ENCODE results near the gene KASH5. TPM values are rescaled to one million over a fixed set of nuclear protein-coding genes. Genes with fewer than 3 reads are reported as not detected.

KASH5 gene
- total and polyA plus RNA-seq, 2 of the 8 experiments (the other 6 are each of a cell fraction or from before 2014, with no cell fraction given) = 0.05 to 0.19 TPM

- peaks cover 4 to 26% (median 19%) of the 10 kb centered on the region in 4 experiments; a peak in 6 of 7 replicates for H3K4me1 ChIP-seq (replicated peaks in 1 of 4; ENCODE audit: control insufficient read depth in 3 of 4, insufficient read depth in 4 of 4, low read length in 3 of 4)
- 0 out of 2 replicates have a peak overlapping the region, but pooled peaks have one; percentile 39 for H2AK5ac ChIP-seq (ENCODE audit: low read depth, low read length)
- H4K91ac ChIP-seq (replicated peaks; ENCODE audit: insufficient read length, low read length) = no peak overlapping the region
- POLR2A ChIA-PET (ENCODE audit: partially characterized antibody) = interaction anchor here (1.2 to 2.1 kb wide), 2 partner anchors 13 to 59 kb away, joined by 8 read pairs; partner anchors contain the start of gene TEAD2
- TF ChIP-seq SIX5 (IDR thresholded peaks at IDR 0.05; ENCODE audit: low read depth, low read length) = no peak
- no peak for TF ChIP-seq NRF1 (IDR thresholded peaks at IDR 0.05; ENCODE audit: low read depth, low read length)
- TF ChIP-seq E2F6 (IDR thresholded peaks at IDR 0.05) = peak; percentile 33; the same call in 1 of the 2 replicates
- no peak overlapping the region for H2BK120ac ChIP-seq (replicated peaks; ENCODE audit: low read depth, low read length)
- H3K56ac ChIP-seq (replicated peaks; ENCODE audit: insufficient read length, low read depth, low read length) = no peak overlapping the region
- H3K79me2 ChIP-seq (ENCODE audit: control insufficient read depth in 1 of 2, insufficient read depth in 2 of 2, low read length in 2 of 2) = no peaks in the 10 kb centered on the region
- DNase-seq (ENCODE audit: low read depth in 1 of 2, low spot score in 2 of 2) = no peak
- 100% methylated on average over 1 of the region's 2 CpGs; no CpG with 5 or more reads in 1 of the 2 experiments for WGBS, 2 experiments (ENCODE audit: extremely low coverage in 1 of 2, insufficient coverage in 1 of 2, insufficient read length in 1 of 2, insufficient replicate concordance in 2 of 2, low coverage in 1 of 2, low lambda C conversion rate in 2 of 2, missing lambda C conversion rate in 1 of 2)
- no peak overlapping the region for H3K4ac ChIP-seq (replicated peaks; ENCODE audit: insufficient read length, low read depth, low read length)
- H4K8ac ChIP-seq (ENCODE audit: extremely low read depth, insufficient read depth, low read length) = no peak overlapping the region
- no peak overlapping the region for H4K5ac ChIP-seq (ENCODE audit: insufficient read length, low read depth, low read length)
- H2BK5ac ChIP-seq (ENCODE audit: low read depth, low read length) = no peak overlapping the region
- no peaks in the 10 kb centered on the region for H3K9me3 ChIP-seq (ENCODE audit: insufficient read depth in 2 of 2, low read depth in 1 of 2, low read length in 1 of 2)
- H2BK12ac ChIP-seq (ENCODE audit: low read depth, low read length) = no peak overlapping the region
- peak overlapping the region; percentile 19 to 40; a peak in 3 of 4 replicates for H3K4me2 ChIP-seq (ENCODE audit: insufficient read depth in 1 of 2, low read depth in 2 of 2, low read length in 2 of 2)
- no peak overlapping the region for H3K18ac ChIP-seq (ENCODE audit: extremely low read depth, low read length)
- no peaks in the 10 kb centered on the region for H4K20me1 ChIP-seq (replicated peaks in 1 of 2; ENCODE audit: control insufficient read depth in 1 of 2, insufficient read depth in 2 of 2, low read length in 2 of 2)
- H3K4me3 ChIP-seq (ENCODE audit: extremely low read depth in 1 of 4, insufficient read depth in 2 of 4, low read depth in 3 of 4, low read length in 4 of 4) = no peak overlapping the region; a peak in 1 of 8 replicates
- peaks cover 5% of the 10 kb centered on the region; the same call in 1 of the 2 replicates for H3K23me2 ChIP-seq (ENCODE audit: low read depth, low read length)
- no peaks in the 10 kb centered on the region for H3K79me1 ChIP-seq (ENCODE audit: low read depth, low read length)
- FAIRE-seq = no peak
- H2BK20ac ChIP-seq (ENCODE audit: low read length) = peak overlapping the region; percentile 32; the same call in 1 of the 2 replicates
- no peak overlapping the region for H2AFZ ChIP-seq (ENCODE audit: low read length)
- H3K14ac ChIP-seq (ENCODE audit: insufficient read length) = no peak overlapping the region
- no peak overlapping the region for H2BK15ac ChIP-seq (ENCODE audit: low read length)
- no peak overlapping the region for H3K27ac ChIP-seq (ENCODE audit: low read depth, low read length)
- no peaks in the 10 kb centered on the region for H3K36me3 ChIP-seq (ENCODE audit: control insufficient read depth in 2 of 4, insufficient read depth in 4 of 4, low read length in 3 of 4)
- peaks cover 22 to 42% (median 38%) of the 10 kb centered on the region in 4 experiments for H3K27me3 ChIP-seq (replicated peaks in 1 of 4; ENCODE audit: control insufficient read depth in 3 of 4, extremely low read depth in 1 of 4, insufficient read depth in 3 of 4, low read length in 3 of 4)
- no peak overlapping the region for H3K23ac ChIP-seq (ENCODE audit: insufficient read length)
- CTCF ChIA-PET (ENCODE audit: partially characterized antibody) = interaction anchor here (1.2 to 14.7 kb wide), 5 partner anchors 9 to 26 kb away, joined by 3 to 291 read pairs (median 23); no protein-coding TSS in a partner anchor
- H3K9ac ChIP-seq (replicated peaks in 1 of 4; ENCODE audit: extremely low read depth in 1 of 4, low read depth in 3 of 4, low read length in 3 of 4) = no peak overlapping the region; a peak in 1 of 7 replicates
Observed at GRCh38 chr19:49420227-49420626, 32.2 kb downstream of the KASH5 start.
